G401 (cell line): ENCODE measurements around the gene REEP1. TPM values are rescaled to one million over a fixed set of nuclear protein-coding genes. Genes with fewer than 3 reads are reported as not detected.
"Not testable (repeated sequence)": the region's sequence is repeated elsewhere in the genome, so short reads cannot be mapped to it uniquely, and the experiment has no call there.

Experiments used
- DNase-seq: peaks from one replicate; pipeline ENCODE4 v3.0.0-alpha.2; 2015; ENCODE audit warnings: low spot score
- in situ Hi-C: cut with HindIII; loops from 2 replicates; pipeline ENCODE4 v1.10.0; 2016; ENCODE audit warnings: low sequenced_read_pairs, mixed read lengths
- total RNA-seq: library from RNA; depleted of rRNA; stranded (reverse); fragments of >200 nt; shearing (Covaris generic); gene quantifications from 2 replicates; pipeline ENCODE4 v1.2.3, GENCODE V29; 2014

REEP1 gene
- total RNA-seq, 1 experiment from 2014 or later, result 1.1 TPM

GRCh38 chr2:86352137-86352726 lies 14.8 kb upstream of the REEP1 start:
- no peak for DNase-seq
- in situ Hi-C loops, result no loop called here

GRCh38 chr2:86350751-86351150 lies 13.3 kb upstream of the REEP1 start:
- no peak for DNase-seq
- in situ Hi-C loops, result no loop called here

GRCh38 chr2:86347401-86347800 lies 10.0 kb upstream of the REEP1 start:
- DNase-seq, result no peak
- in situ Hi-C loops, result no loop called here

GRCh38 chr2:86345783-86346370 lies 8.5 kb upstream of the REEP1 start:
- DNase-seq, in situ Hi-C loops: not testable (repeated sequence)

- in situ Hi-C loops, result no loop called here
- no peak for DNase-seq
Observed at GRCh38 chr2:86344404-86344803, 7.0 kb upstream of the REEP1 start.

- no peak for DNase-seq
- in situ Hi-C loops, result no loop called here
Observed at GRCh38 chr2:86342488-86342887, 5.1 kb upstream of the REEP1 start.

GRCh38 chr2:86341470-86341869 lies 4.0 kb upstream of the REEP1 start:
- in situ Hi-C loops, result no loop called here
- DNase-seq, result no peak

- DNase-seq, result peak; percentile 19
- in situ Hi-C loops, result no loop called here
Observed at GRCh38 chr2:86338778-86339295, 1.4 kb upstream of the REEP1 start.

GRCh38 chr2:86336675-86337243 lies 667 bp downstream of the REEP1 start:
- DNase-seq, result peak; percentile 33
- in situ Hi-C loops, result no loop called here

GRCh38 chr2:86335865-86336674 lies 1.4 kb downstream of the REEP1 start:
- DNase-seq, result no peak
- in situ Hi-C loops, result no loop called here

GRCh38 chr2:86333378-86333777 lies 4.0 kb downstream of the REEP1 start:
- DNase-seq, result no peak
- in situ Hi-C loops, result no loop called here

- in situ Hi-C loops, result no loop called here
Observed at GRCh38 chr2:86332654-86333053, 4.8 kb downstream of the REEP1 start.

GRCh38 chr2:86331384-86331783 lies 6.0 kb downstream of the REEP1 start:
- in situ Hi-C loops, result no loop called here
- no peak for DNase-seq

More at GRCh38 chr2:86332654-86333053, 4.8 kb downstream of the REEP1 start:
- no peak for DNase-seq

GRCh38 chr2:86330001-86330400 lies 7.4 kb downstream of the REEP1 start:
- in situ Hi-C loops, result no loop called here
- no peak for DNase-seq

- in situ Hi-C loops, result no loop called here
- no peak for DNase-seq
Observed at GRCh38 chr2:86323273-86324021, 14.0 kb downstream of the REEP1 start.

GRCh38 chr2:86319700-86320580 lies 17.5 kb downstream of the REEP1 start:
- DNase-seq, result no peak
- in situ Hi-C loops, result no loop called here

GRCh38 chr2:86315084-86315483 lies 22.3 kb downstream of the REEP1 start:
- in situ Hi-C loops, result no loop called here
- DNase-seq, result no peak

GRCh38 chr2:86314125-86314524 lies 23.3 kb downstream of the REEP1 start:
- in situ Hi-C loops, result no loop called here
- peak; percentile 82 for DNase-seq
